ENCODE data around the gene DACH2.

- TF ChIP-seq CTCF (IDR thresholded peaks at IDR 0.05; ENCODE audit: low read depth, low read length, poor library complexity, severe bottlenecking) (no peak), EZH2phosphoT487 (IDR thresholded peaks at IDR 0.05; ENCODE audit: borderline replicate concordance, low read length) (no peak)
Measured at GRCh38 chrX:86383681-86384540, 235.7 kb downstream of the DACH2 start.

All from DOHH2 (cell line).